GM12878 (cell line): ENCODE data around the gene SEC14L1. TPM values are rescaled to one million over a fixed set of nuclear protein-coding genes. Genes with fewer than 3 reads are reported as not detected.

Experiments
- BRCA1 ChIP-seq: IDR thresholded peaks from 2 replicates; pipeline ENCODE4 v1.6.1; 2011; ENCODE audit warnings: low read depth, low read length, improper control_type of control experiment
- CREB1 ChIP-seq: IDR thresholded peaks from 2 replicates; pipeline ENCODE4 v1.6.1; 2012; ENCODE audit warnings: low read depth, mild to moderate bottlenecking, inconsistent platforms
- GABPA ChIP-seq: IDR thresholded peaks from 2 replicates; pipeline ENCODE4 v1.6.1; 2014; ENCODE audit warnings: antibody characterized with exemption, low read depth, mild to moderate bottlenecking, inconsistent platforms
- HDGF ChIP-seq: fragments of 450-650 bp; IDR thresholded peaks from 2 replicates; pipeline ENCODE4 v1.6.1; 2016; ENCODE audit warnings: antibody characterized with exemption
- IKZF2 ChIP-seq, 2 experiments: fragments of 450-650 bp; IDR thresholded peaks; 2 replicates each; pipeline ENCODE4 v1.6.1; 2017; ENCODE audit warnings: mild to moderate bottlenecking in 2 of 2, moderate library complexity in 2 of 2
- RELB ChIP-seq: fragments of 450-650 bp; IDR thresholded peaks from 2 replicates; pipeline ENCODE4 v1.6.1; 2017; ENCODE audit warnings: low read depth, mild to moderate bottlenecking, moderate library complexity
- SREBF1 ChIP-seq: IDR thresholded peaks from 2 replicates; pipeline ENCODE4 v1.6.1; 2012; ENCODE audit warnings: mild to moderate bottlenecking, low read length
- ZNF687 ChIP-seq: fragments of 450-650 bp; IDR thresholded peaks from 2 replicates; pipeline ENCODE4 v1.6.1; 2017; ENCODE audit warnings: mild to moderate bottlenecking, moderate library complexity
- polyA plus RNA-seq, 11 experiments: library from polyadenylated mRNA; depleted of rRNA in 4 of 11; unstranded in 6 of 11; stranded (reverse) in 5 of 11; fragments of >200 nt; fragmentation: Nextera tagmentation in 4 of 11; fragmentation: Illumina TruSeq in 1 of 11; extraction: Ambion mirVana in 4 of 11; extraction: Trizol in 1 of 11; gene quantifications; 1 replicate in 1 of 11; 2 replicates in 10 of 11; pipeline versions ENCODE4 v1.2.1 to v1.2.3, GENCODE V29; 2011 to 2016; ENCODE audit warnings: inconsistent platforms in 2 of 11, missing spikeins in 2 of 11, low read depth in 1 of 11
- total RNA-seq, 4 experiments: library from RNA; depleted of rRNA in 3 of 4; stranded (reverse); fragments of >200 nt in 3 of 4; fragmentation: Illumina TruSeq in 1 of 4; extraction: Trizol in 1 of 4; gene quantifications; 2 replicates each; pipeline versions ENCODE4 v1.2.1 to v1.2.3, GENCODE V29; 2013 to 2021
- TF ChIP-seq, protein P1 (sequence below): fragments of 450-650 bp; IDR thresholded peaks from 2 replicates; pipeline ENCODE4 v1.6.1; 2017; ENCODE audit warnings: mild to moderate bottlenecking

SEC14L1 gene
- total and polyA plus RNA-seq, 10 of the 15 experiments (the other 5 are each of a cell fraction or from before 2014, with no cell fraction given) = 6.3 to 66.1 (median 33.5) TPM

- TF ChIP-seq ZNF687 (peak; percentile 79), IKZF2 (IDR thresholded peaks at IDR 0.05) (peak; percentile 73 to 82; a peak in 3 of 4 replicates), GABPA (no peak), BRCA1 (no peak), CREB1 (peak; percentile 77), HDGF (peak; percentile 93), RELB (peak; percentile 54; the same call in 1 of the 2 replicates), SREBF1 (no peak)
- TF ChIP-seq, protein P1, sequence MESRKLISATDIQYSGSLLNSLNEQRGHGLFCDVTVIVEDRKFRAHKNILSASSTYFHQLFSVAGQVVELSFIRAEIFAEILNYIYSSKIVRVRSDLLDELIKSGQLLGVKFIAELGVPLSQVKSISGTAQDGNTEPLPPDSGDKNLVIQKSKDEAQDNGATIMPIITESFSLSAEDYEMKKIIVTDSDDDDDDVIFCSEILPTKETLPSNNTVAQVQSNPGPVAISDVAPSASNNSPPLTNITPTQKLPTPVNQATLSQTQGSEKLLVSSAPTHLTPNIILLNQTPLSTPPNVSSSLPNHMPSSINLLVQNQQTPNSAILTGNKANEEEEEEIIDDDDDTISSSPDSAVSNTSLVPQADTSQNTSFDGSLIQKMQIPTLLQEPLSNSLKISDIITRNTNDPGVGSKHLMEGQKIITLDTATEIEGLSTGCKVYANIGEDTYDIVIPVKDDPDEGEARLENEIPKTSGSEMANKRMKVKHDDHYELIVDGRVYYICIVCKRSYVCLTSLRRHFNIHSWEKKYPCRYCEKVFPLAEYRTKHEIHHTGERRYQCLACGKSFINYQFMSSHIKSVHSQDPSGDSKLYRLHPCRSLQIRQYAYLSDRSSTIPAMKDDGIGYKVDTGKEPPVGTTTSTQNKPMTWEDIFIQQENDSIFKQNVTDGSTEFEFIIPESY = no peak
Measured at GRCh38 chr17:77245162-77245926, 104.6 kb downstream of the SEC14L1 start (continued).
